SK-N-SH treated with all-trans-retinoic acid at 6 μM for 48 hours (cell line): ENCODE results near the gene LDB2.

ENCODE experiments used
- ATAC-seq: fragments of 200-7000 bp; cut with Tn5 transposase; 3 replicates; pipeline ENCODE4 v1.9.1; 2020; ENCODE audit warnings: mild to moderate bottlenecking, moderate library complexity
- ARNTL ChIP-seq: fragments of 450-650 bp; formaldehyde crosslinking; IDR thresholded peaks from 2 replicates; pipeline ENCODE4 v1.5.0; 2020; ENCODE audit warnings: low read depth, mild to moderate bottlenecking, moderate library complexity, borderline replicate concordance
- BACH2 ChIP-seq: fragments of 250-450 bp; sonication (Bioruptor Pico); IDR thresholded peaks from 2 replicates; pipeline ENCODE4 v1.9.0; 2021; ENCODE audit warnings: mild to moderate bottlenecking, borderline replicate concordance
- CSDC2 ChIP-seq: fragments of 250-450 bp; sonication (Bioruptor Pico); IDR thresholded peaks from 2 replicates; pipeline ENCODE4 v1.5.0; 2020; ENCODE audit warnings: mild to moderate bottlenecking, moderate library complexity
- ESRRG ChIP-seq: fragments of 250-450 bp; sonication (Bioruptor Pico); IDR thresholded peaks from 2 replicates; pipeline ENCODE4 v1.6.1; 2021; ENCODE audit warnings: mild to moderate bottlenecking
- GLIS3 ChIP-seq: fragments of 250-450 bp; sonication (Bioruptor Pico); IDR thresholded peaks from 2 replicates; pipeline ENCODE4 v1.5.0; 2020; ENCODE audit warnings: mild to moderate bottlenecking, moderate library complexity
- ISL1 ChIP-seq: fragments of 250-450 bp; sonication (Bioruptor Pico); IDR thresholded peaks from 2 replicates; pipeline ENCODE4 v2.1.2; 2022; ENCODE audit warnings: mild to moderate bottlenecking, moderate library complexity
- OSR1 ChIP-seq: fragments of 250-450 bp; sonication (Bioruptor Pico); IDR thresholded peaks from 2 replicates; pipeline ENCODE4 v1.8.0; 2022; ENCODE audit warnings: moderate library complexity, mild to moderate bottlenecking, inconsistent platforms
- PATZ1 ChIP-seq: fragments of 250-450 bp; sonication (Bioruptor Pico); IDR thresholded peaks from 2 replicates; pipeline ENCODE4 v1.8.0; 2020; ENCODE audit warnings: mild to moderate bottlenecking, moderate library complexity, borderline replicate concordance
- POU6F1 ChIP-seq: fragments of 250-450 bp; sonication (Bioruptor Pico); IDR thresholded peaks from 2 replicates; pipeline ENCODE4 v1.8.0; 2021; ENCODE audit warnings: low read depth, mild to moderate bottlenecking, moderate library complexity, borderline replicate concordance
- PPARA ChIP-seq: fragments of 250-450 bp; sonication (Bioruptor Pico); IDR thresholded peaks from 2 replicates; pipeline ENCODE4 v1.5.0; 2020; ENCODE audit warnings: mild to moderate bottlenecking, borderline replicate concordance
- RARB ChIP-seq: fragments of 250-450 bp; sonication (Bioruptor Pico); IDR thresholded peaks from 2 replicates; pipeline ENCODE4 v1.8.0; 2021; ENCODE audit warnings: mild to moderate bottlenecking, moderate library complexity
- SNAI2 ChIP-seq: fragments of 250-450 bp; sonication (Bioruptor Pico); IDR thresholded peaks from 2 replicates; pipeline ENCODE4 v1.5.0; 2020; ENCODE audit warnings: mild to moderate bottlenecking, moderate library complexity
- TCF4 ChIP-seq: fragments of 250-450 bp; sonication (Bioruptor Pico); IDR thresholded peaks from 2 replicates; pipeline ENCODE4 v1.8.0; 2021; ENCODE audit warnings: mild to moderate bottlenecking, moderate library complexity, borderline replicate concordance
- TOX ChIP-seq: fragments of 250-450 bp; sonication (Bioruptor Pico); IDR thresholded peaks from 2 replicates; pipeline ENCODE4 v1.8.0; 2021; ENCODE audit warnings: mild to moderate bottlenecking, moderate library complexity, borderline replicate concordance
- TSHZ2 ChIP-seq: fragments of 250-450 bp; sonication (Bioruptor Pico); IDR thresholded peaks from 2 replicates; pipeline ENCODE4 v1.5.0; 2020; ENCODE audit warnings: mild to moderate bottlenecking, moderate library complexity
- ZC3H10 ChIP-seq: fragments of 250-450 bp; sonication (Bioruptor Pico); IDR thresholded peaks from 2 replicates; pipeline ENCODE4 v1.5.1; 2021; ENCODE audit warnings: mild to moderate bottlenecking, moderate library complexity
- ZFP3 ChIP-seq: fragments of 250-450 bp; sonication (Bioruptor Pico); IDR thresholded peaks from 2 replicates; pipeline ENCODE4 v1.5.0; 2020; ENCODE audit warnings: mild to moderate bottlenecking, moderate library complexity
- ZFP30 ChIP-seq: fragments of 450-650 bp; formaldehyde crosslinking; IDR thresholded peaks from 2 replicates; pipeline ENCODE4 v1.5.0; 2022; ENCODE audit warnings: mild to moderate bottlenecking, moderate library complexity
- ZNF565 ChIP-seq: fragments of 450-650 bp; formaldehyde crosslinking; conservative IDR thresholded peaks from 2 replicates; pipeline ENCODE4 v1.5.0; 2020; ENCODE audit warnings: low read depth, mild to moderate bottlenecking, moderate library complexity
- ZNF70 ChIP-seq: fragments of 450-650 bp; formaldehyde crosslinking; IDR thresholded peaks from 2 replicates; pipeline ENCODE4 v1.5.0; 2020; ENCODE audit warnings: mild to moderate bottlenecking, moderate library complexity
- ZNF8 ChIP-seq: fragments of 450-650 bp; formaldehyde crosslinking; IDR thresholded peaks from 2 replicates; pipeline ENCODE4 v1.5.0; 2020; ENCODE audit warnings: mild to moderate bottlenecking, moderate library complexity

Gene LDB2

GRCh38 chr4:16827045-16827444, 71.4 kb downstream of the LDB2 start (continued):
- TF ChIP-seq PATZ1 (CRISPR knock-in tag) = no peak
- no peak for TF ChIP-seq CSDC2 (CRISPR knock-in tag)
- no peak for TF ChIP-seq TSHZ2 (CRISPR knock-in tag)
- TF ChIP-seq OSR1 (CRISPR knock-in tag) = no peak
- TF ChIP-seq TOX = no peak
- TF ChIP-seq PPARA (CRISPR knock-in tag) = no peak
- TF ChIP-seq ARNTL = no peak

GRCh38 chr4:16826406-16826910, 72.0 kb downstream of the LDB2 start:
- ATAC-seq = no peak
- no peak for TF ChIP-seq PPARA (CRISPR knock-in tag)
- TF ChIP-seq OSR1 (CRISPR knock-in tag) = no peak
- TF ChIP-seq POU6F1 (CRISPR knock-in tag) = no peak
- no peak for TF ChIP-seq ZFP3 (CRISPR knock-in tag)
- TF ChIP-seq ISL1 (CRISPR knock-in tag) = no peak
- no peak for TF ChIP-seq ZNF8 (CRISPR knock-in tag)
- TF ChIP-seq SNAI2 (CRISPR knock-in tag) = no peak
- no peak for TF ChIP-seq ZC3H10 (CRISPR knock-in tag)
- no peak for TF ChIP-seq ZNF565 (CRISPR knock-in tag)
- no peak for TF ChIP-seq BACH2 (CRISPR knock-in tag)
- no peak for TF ChIP-seq ESRRG (CRISPR knock-in tag)
- no peak for TF ChIP-seq RARB (CRISPR knock-in tag)
- no peak for TF ChIP-seq ZNF70
- no peak for TF ChIP-seq GLIS3 (CRISPR knock-in tag)
- TF ChIP-seq PATZ1 (CRISPR knock-in tag) = no peak
- no peak for TF ChIP-seq TOX

- ATAC-seq = no peak
- TF ChIP-seq ISL1 (CRISPR knock-in tag) (no peak), ZC3H10 (CRISPR knock-in tag) (no peak), RARB (CRISPR knock-in tag) (no peak), PPARA (CRISPR knock-in tag) (no peak), TSHZ2 (CRISPR knock-in tag) (no peak), TCF4 (CRISPR knock-in tag) (no peak), SNAI2 (CRISPR knock-in tag) (no peak), ZNF70 (no peak), ZFP3 (CRISPR knock-in tag) (no peak), CSDC2 (CRISPR knock-in tag) (no peak), ZFP30 (CRISPR knock-in tag) (no peak), ZNF565 (CRISPR knock-in tag) (no peak)
These were observed 74.1 kb downstream of the LDB2 start for GRCh38 chr4:16824278-16824806.
